A673 (cell line): ENCODE results near the gene KCNMA1. TPM values are rescaled to one million over a fixed set of nuclear protein-coding genes. Genes with fewer than 3 reads are reported as not detected.

Experiments used
- BruUV-seq: library from RNA; stranded (reverse); fragments of 400-500 nt; replicated peaks from 2 replicates; lab custom pipeline; 2021; lab: Mats Ljungman, UMichigan
- CTCF ChIA-PET: fragments of 300-600 bp; sonication (Branson Sonifier 250); formaldehyde crosslinking; loops from one replicate; lab custom pipeline; 2022; ENCODE audit warnings: antibody characterized with exemption; lab: Charles Lee
- POLR2A ChIA-PET: fragments of 300-600 bp; sonication (Branson Sonifier 250); formaldehyde crosslinking; loops from one replicate; lab custom pipeline; 2022; ENCODE audit warnings: antibody characterized with exemption; ENCODE audit not compliant: low non-redundant PET; lab: Charles Lee
- DNase-seq: peaks from one replicate; pipeline ENCODE4 v3.0.0-alpha.2; 2015; ENCODE audit warnings: low spot score
- H3K27ac ChIP-seq: fragments of 200-600 bp; sonication (generic); 2 replicates; pipeline ENCODE4 v1.5.1; 2016; ENCODE audit warnings: mixed run types, low read depth, mild to moderate bottlenecking, mixed read lengths, antibody characterized with exemption, low read length; ENCODE audit not compliant: poor library complexity, severe bottlenecking
- H3K27me3 ChIP-seq: fragments of 200-600 bp; sonication (generic); replicated peaks from 2 replicates; pipeline ENCODE4 v1.6.1; 2017; ENCODE audit warnings: mixed run types, low read depth, mild to moderate bottlenecking, mixed read lengths, antibody characterized with exemption, low read length; ENCODE audit not compliant: insufficient read depth, poor library complexity
- H3K36me3 ChIP-seq: fragments of 200-600 bp; sonication (generic); 2 replicates; pipeline ENCODE4 v1.6.1; 2016; ENCODE audit warnings: mixed run types, mild to moderate bottlenecking, mixed read lengths, antibody characterized with exemption, low read length; ENCODE audit not compliant: insufficient read depth, poor library complexity, severe bottlenecking
- H3K4me1 ChIP-seq: fragments of 200-600 bp; sonication (generic); 2 replicates; pipeline ENCODE4 v1.6.1; 2017; ENCODE audit warnings: mixed run types, mild to moderate bottlenecking, mixed read lengths, antibody characterized with exemption, low read length; ENCODE audit not compliant: insufficient read depth, poor library complexity, severe bottlenecking
- H3K4me3 ChIP-seq: fragments of 200-600 bp; sonication (generic); 2 replicates; pipeline ENCODE4 v1.5.1; 2016; ENCODE audit warnings: low read depth, mixed run types, mild to moderate bottlenecking, mixed read lengths, low read length; ENCODE audit not compliant: poor library complexity, severe bottlenecking
- H3K9me3 ChIP-seq: fragments of 200-600 bp; sonication (generic); 2 replicates; pipeline ENCODE4 v1.6.1; 2016; ENCODE audit warnings: mixed run types, low read depth, mild to moderate bottlenecking, mixed read lengths, antibody characterized with exemption, low read length; ENCODE audit not compliant: poor library complexity, severe bottlenecking
- CTCF ChIP-seq: fragments of 300-800, 200-600 bp; sonication (generic); conservative IDR thresholded peaks from 2 replicates; pipeline ENCODE4 v1.5.1; 2017; ENCODE audit warnings: low read depth, mild to moderate bottlenecking, antibody characterized with exemption, low read length, moderate library complexity, mixed read lengths
- EZH2 ChIP-seq: fragments of 200-600 bp; sonication (generic); IDR thresholded peaks from 2 replicates; pipeline ENCODE4 v1.6.1; 2017; ENCODE audit warnings: borderline replicate concordance, low read depth, mild to moderate bottlenecking, mixed read lengths, antibody characterized with exemption, low read length; ENCODE audit not compliant: poor library complexity, severe bottlenecking
- intact Hi-C: fragments of 100-400 bp; cut with micrococcal nuclease; formaldehyde crosslinking; loops from one replicate; pipeline ENCODE4 v1.10.0; 2022; ENCODE audit not compliant: unreplicated experiment
- total RNA-seq: library from RNA; stranded (reverse); gene quantifications from 2 replicates; pipeline ENCODE4 v1.2.3, GENCODE V29; 2021

KCNMA1 gene
- total RNA-seq, 1 experiment from 2014 or later: 0.84 TPM

GRCh38 chr10:77289790-77290189 is 347.8 kb downstream of the KCNMA1 start:
- DNase-seq: no peak
- intact Hi-C loops: no loop called here
- H3K4me3 ChIP-seq: no peak overlapping the region
- BruUV-seq: no TSS peak
- H3K36me3 ChIP-seq: no peaks in the 10 kb centered on the region
- CTCF ChIA-PET: no interaction called here
- no peaks in the 10 kb centered on the region for H3K4me1 ChIP-seq
- TF ChIP-seq EZH2 (no peak), CTCF (no peak)
- POLR2A ChIA-PET: no interaction called here
- H3K27ac ChIP-seq: no peak overlapping the region
- H3K27me3 ChIP-seq: peaks cover 4% of the 10 kb centered on the region
- H3K9me3 ChIP-seq: no peaks in the 10 kb centered on the region

GRCh38 chr10:77289027-77289501 is 348.5 kb downstream of the KCNMA1 start:
- BruUV-seq: no TSS peak
- Histone ChIP-seq H3K27ac (no peak overlapping the region), H3K4me3 (no peak overlapping the region), H3K4me1 (no peaks in the 10 kb centered on the region), H3K27me3 (peaks cover 7% of the 10 kb centered on the region), H3K9me3 (no peaks in the 10 kb centered on the region), H3K36me3 (no peaks in the 10 kb centered on the region)
- TF ChIP-seq EZH2 (no peak), CTCF (no peak)
- DNase-seq: no peak
- ChIA-PET POLR2A (no interaction called here), CTCF (no interaction called here)
- intact Hi-C loops: no loop called here

- intact Hi-C loops: no loop called here
- no peak for DNase-seq
- ChIA-PET CTCF (no interaction called here), POLR2A (no interaction called here)
- Histone ChIP-seq H3K27ac (no peak overlapping the region), H3K36me3 (no peaks in the 10 kb centered on the region), H3K27me3 (peaks cover 16% of the 10 kb centered on the region), H3K4me1 (no peaks in the 10 kb centered on the region), H3K9me3 (no peaks in the 10 kb centered on the region), H3K4me3 (no peak overlapping the region)
- no TSS peak for BruUV-seq
- TF ChIP-seq EZH2: no peak
- no peak for TF ChIP-seq CTCF
Measured at GRCh38 chr10:77287647-77288120, 349.9 kb downstream of the KCNMA1 start.
